HFFc6 (cell line): Measurements from ENCODE around the gene GRK6. TPM values are rescaled to one million over a fixed set of nuclear protein-coding genes. Genes with fewer than 3 reads are reported as not detected.

Source experiments
- DNase-seq: peaks from one replicate; pipeline ENCODE4 v3.0.0-alpha.2; 2018
- H3K27ac Mint-ChIP-seq: 2 replicates; pipeline ENCODE4 v1.8.0; 2020; ENCODE audit warnings: mild to moderate bottlenecking, mixed read lengths
- H3K27me3 Mint-ChIP-seq: 2 replicates; pipeline ENCODE4 v1.8.0; 2021; ENCODE audit warnings: mild to moderate bottlenecking, moderate library complexity, mixed read lengths; ENCODE audit not compliant: insufficient read depth
- H3K36me3 Mint-ChIP-seq: 2 replicates; pipeline ENCODE4 v1.8.0; 2021; ENCODE audit warnings: low read depth, mixed read lengths
- H3K4me1 Mint-ChIP-seq: 2 replicates; pipeline ENCODE4 v1.8.0; 2020; ENCODE audit warnings: low read depth, mixed read lengths
- H3K4me3 Mint-ChIP-seq: 2 replicates; pipeline ENCODE4 v1.8.0; 2020; ENCODE audit warnings: mild to moderate bottlenecking, moderate library complexity, mixed read lengths
- H3K9me3 Mint-ChIP-seq: 2 replicates; pipeline ENCODE4 v1.8.0; 2020; ENCODE audit warnings: mild to moderate bottlenecking, mixed read lengths
- CTCF ChIP-seq: fragments of 200-600 bp; sonication (generic); IDR thresholded peaks from 2 replicates; pipeline ENCODE4 v1.5.0; 2021; ENCODE audit warnings: antibody characterized with exemption, mild to moderate bottlenecking
- total RNA-seq, 6 experiments: library from RNA; stranded (reverse); fragmentation: NEBNext Ultra II Directional; extraction: Animal tissue kit (Norgen Biotek cat#: 25700); gene quantifications; 2 replicates in 1 of 6; 3 replicates in 5 of 6; pipeline ENCODE4 v1.2.3, GENCODE V29; 2021

Gene GRK6
- total RNA-seq, 6 experiments from 2014 or later: 25.8 to 30.7 (median 28.0) TPM

- H3K4me1 Mint-ChIP-seq: peaks cover 16% of the 10 kb centered on the region
- H3K36me3 Mint-ChIP-seq: peaks cover under 1% of the 10 kb centered on the region; the same call in 1 of the 2 replicates
- no peak for DNase-seq
- no peak overlapping the region for H3K27ac Mint-ChIP-seq
- H3K9me3 Mint-ChIP-seq: no peaks in the 10 kb centered on the region
- H3K4me3 Mint-ChIP-seq: no peak overlapping the region
- peaks cover 2% of the 10 kb centered on the region for H3K27me3 Mint-ChIP-seq
- TF ChIP-seq CTCF: no peak
Observed at GRCh38 chr5:177432143-177432838, 5.8 kb downstream of the GRK6 start.

GRCh38 chr5:177432839-177433657, 6.6 kb downstream of the GRK6 start:
- H3K36me3 Mint-ChIP-seq: peaks cover 8% of the 10 kb centered on the region; the same call in 1 of the 2 replicates
- peaks cover 8% of the 10 kb centered on the region for H3K4me1 Mint-ChIP-seq
- no peak overlapping the region for H3K27ac Mint-ChIP-seq
- H3K27me3 Mint-ChIP-seq: peaks cover 2% of the 10 kb centered on the region
- H3K9me3 Mint-ChIP-seq: no peaks in the 10 kb centered on the region
- TF ChIP-seq CTCF: no peak
- DNase-seq: no peak
- H3K4me3 Mint-ChIP-seq: no peak overlapping the region

GRCh38 chr5:177433658-177434217, 7.3 kb downstream of the GRK6 start:
- Mint-ChIP-seq H3K9me3 (no peaks in the 10 kb centered on the region), H3K36me3 (peaks cover 12% of the 10 kb centered on the region; the same call in 1 of the 2 replicates), H3K4me1 (peaks cover 5% of the 10 kb centered on the region; the same call in 1 of the 2 replicates), H3K4me3 (no peak overlapping the region), H3K27ac (no peak overlapping the region), H3K27me3 (peaks cover 2% of the 10 kb centered on the region)
- TF ChIP-seq CTCF: no peak
- DNase-seq: no peak

- no peak overlapping the region for H3K4me3 Mint-ChIP-seq
- no peak overlapping the region for H3K27ac Mint-ChIP-seq
- H3K4me1 Mint-ChIP-seq: no peaks in the 10 kb centered on the region
- DNase-seq: no peak
- no peaks in the 10 kb centered on the region for H3K9me3 Mint-ChIP-seq
- peaks cover 13% of the 10 kb centered on the region for H3K36me3 Mint-ChIP-seq
- no peak for TF ChIP-seq CTCF
- peaks cover 2% of the 10 kb centered on the region for H3K27me3 Mint-ChIP-seq
Observed at GRCh38 chr5:177434437-177434836, 8.0 kb downstream of the GRK6 start.

GRCh38 chr5:177434942-177435738, 8.7 kb downstream of the GRK6 start:
- TF ChIP-seq CTCF: no peak
- H3K36me3 Mint-ChIP-seq: peaks cover 19% of the 10 kb centered on the region
- no peaks in the 10 kb centered on the region for H3K4me1 Mint-ChIP-seq
- H3K4me3 Mint-ChIP-seq: no peak overlapping the region
- peaks cover 2% of the 10 kb centered on the region for H3K27me3 Mint-ChIP-seq
- DNase-seq: no peak
- H3K27ac Mint-ChIP-seq: no peak overlapping the region
- H3K9me3 Mint-ChIP-seq: no peaks in the 10 kb centered on the region
